Heart left ventricle (tissue), 13 donors: ENCODE data around the gene CFAP57.

Source experiments
- CTCF ChIP-seq, 12 donors: fragments of 200-600 bp; sonication (generic) in 4 of 12; IDR thresholded peaks; one replicate each; pipeline versions ENCODE4 v1.5.0 to v1.8.0; 2018 to 2022; ENCODE audit warnings: antibody characterized with exemption in 12 of 12, mild to moderate bottlenecking in 5 of 12
- POLR2A ChIP-seq, 2 donors: fragments of 450-650 bp; IDR thresholded peaks; one replicate each; pipeline ENCODE4 v1.6.1; 2017; ENCODE audit warnings: antibody characterized with exemption in 2 of 2, mild to moderate bottlenecking in 2 of 2, moderate library complexity in 2 of 2
- donor health status: ischemic (EF 13 %, LVEDD 7.1; RV severe dilation, severe dysfunction).
- donor health status: DM: no; HTN: yes; CAD: no.
- donor health status: DM: no; HTN: no; CAD: no.
- donor health status: ischemic (EF 25% LVEDD 6.9; RV normal size, moderate dysfunction).
- donor health status: ischemic (EF 25% LVEDD 5.7; RV mildly dilated, moderate dysfunction).
- donor health status: ischemic (EF 35%, LVEDD 5.7; RV mildly dilated, moderate dysfunction).
- donor health status: nonischemic (EF 11% LVEDD 7.7; RV severe dilation, severe dysfunction).
- donor health status: DM: yes; HTN: yes; CAD: no.
- donor health status: PGD.
- donor health status: ischemic (EF 29% LVEDD 5.4; RV normal size, mild dysfunction).
- donor health status: nonischemic (EF 23%, LVEDD 6.1; RV moderate dilation, normal function).

- TF ChIP-seq CTCF (IDR thresholded peaks at IDR 0.05) = no peak
- TF ChIP-seq POLR2A (IDR thresholded peaks at IDR 0.05) = no peak
Observed at GRCh38 chr1:43299101-43299500, 127.0 kb downstream of the CFAP57 start.
